Left lung (tissue), 10 donors: ENCODE results near the gene CACUL1. TPM values are rescaled to one million over a fixed set of nuclear protein-coding genes. Genes with fewer than 3 reads are reported as not detected.

Source experiments
- ATAC-seq: fragments of 200-7000 bp; cut with Tn5 transposase; one replicate; pipeline ENCODE4 v1.9.1; 2020; ENCODE audit warnings: moderate library complexity
- DNase-seq, 4 donors: peaks; one replicate each; pipeline ENCODE4 v3.0.0-alpha.2; 2013 to 2020
- H3K27ac ChIP-seq, 2 donors: fragments of 200-600 bp; sonication (generic) in 1 of 2; one replicate each; pipeline versions ENCODE4 v1.5.0 to v1.8.0; 2020 to 2021
- H3K27me3 ChIP-seq, 2 donors: fragments of 200-600 bp; sonication (generic) in 1 of 2; one replicate each; pipeline versions ENCODE4 v1.5.0 to v1.8.0; 2020 to 2021
- H3K36me3 ChIP-seq, 2 donors: fragments of 200-600 bp; sonication (generic) in 1 of 2; one replicate each; pipeline versions ENCODE4 v1.5.0 to v1.8.0; 2020 to 2021
- H3K4me1 ChIP-seq, 2 donors: fragments of 200-600 bp; one replicate each; pipeline ENCODE4 v1.8.0; 2021
- H3K4me3 ChIP-seq, 2 donors: fragments of 200-600 bp; sonication (generic) in 1 of 2; one replicate each; pipeline versions ENCODE4 v1.5.0 to v1.8.0; 2020 to 2021; ENCODE audit warnings: mild to moderate bottlenecking in 1 of 2
- H3K9me3 ChIP-seq, 2 donors: fragments of 200-600 bp; sonication (generic) in 1 of 2; one replicate each; pipeline versions ENCODE4 v1.5.0 to v1.8.0; 2020 to 2021
- intact Hi-C, 2 donors: fragments of 100-400 bp; cut with DNase I; formaldehyde crosslinking; loops; one replicate each; pipeline versions ENCODE4 v1.11.2 to v1.14.2; 2022
- polyA plus RNA-seq, 6 donors: library from polyadenylated mRNA; unstranded; fragments of 120-200 nt; gene quantifications; one replicate each; pipeline ENCODE4 v1.2.1, GENCODE V29; 2013; ENCODE audit not compliant: insufficient read length in 6 of 6
- total RNA-seq, 2 donors: library from RNA; stranded (reverse); fragmentation: NEBNext Ultra II Directional; extraction: Animal tissue kit (Norgen Biotek cat#: 25700); gene quantifications; one replicate each; pipeline ENCODE4 v1.2.1, GENCODE V29; 2021
- TF ChIP-seq, protein P1 (sequence below), 2 donors: fragments of 200-600 bp; sonication (generic) in 1 of 2; IDR thresholded peaks; one replicate each; pipeline versions ENCODE4 v1.5.0 to v1.8.0; 2021; ENCODE audit warnings: antibody characterized with exemption in 2 of 2
- donor health status: DM: no; HTN: yes; CAD: no.
- donor health status: DM: no; HTN: no; CAD: no.

Gene CACUL1
- total and polyA plus RNA-seq, 8 donors = 35.1 to 46.1 (median 37.3) TPM

- no peak for ATAC-seq
- Histone ChIP-seq H3K4me1 (no peaks in the 10 kb centered on the region), H3K27me3 (no peaks in the 10 kb centered on the region), H3K4me3 (no peak overlapping the region), H3K27ac (no peak overlapping the region), H3K36me3 (peaks cover 0 to 37% of the 10 kb centered on the region in 2 donors), H3K9me3 (no peaks in the 10 kb centered on the region)
- no peak for DNase-seq
- intact Hi-C loops = no loop called here
- TF ChIP-seq, protein P1, sequence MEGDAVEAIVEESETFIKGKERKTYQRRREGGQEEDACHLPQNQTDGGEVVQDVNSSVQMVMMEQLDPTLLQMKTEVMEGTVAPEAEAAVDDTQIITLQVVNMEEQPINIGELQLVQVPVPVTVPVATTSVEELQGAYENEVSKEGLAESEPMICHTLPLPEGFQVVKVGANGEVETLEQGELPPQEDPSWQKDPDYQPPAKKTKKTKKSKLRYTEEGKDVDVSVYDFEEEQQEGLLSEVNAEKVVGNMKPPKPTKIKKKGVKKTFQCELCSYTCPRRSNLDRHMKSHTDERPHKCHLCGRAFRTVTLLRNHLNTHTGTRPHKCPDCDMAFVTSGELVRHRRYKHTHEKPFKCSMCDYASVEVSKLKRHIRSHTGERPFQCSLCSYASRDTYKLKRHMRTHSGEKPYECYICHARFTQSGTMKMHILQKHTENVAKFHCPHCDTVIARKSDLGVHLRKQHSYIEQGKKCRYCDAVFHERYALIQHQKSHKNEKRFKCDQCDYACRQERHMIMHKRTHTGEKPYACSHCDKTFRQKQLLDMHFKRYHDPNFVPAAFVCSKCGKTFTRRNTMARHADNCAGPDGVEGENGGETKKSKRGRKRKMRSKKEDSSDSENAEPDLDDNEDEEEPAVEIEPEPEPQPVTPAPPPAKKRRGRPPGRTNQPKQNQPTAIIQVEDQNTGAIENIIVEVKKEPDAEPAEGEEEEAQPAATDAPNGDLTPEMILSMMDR (IDR thresholded peaks at IDR 0.05) = no peak
These were observed 53.0 kb downstream of the CACUL1 start for GRCh38 chr10:118701529-118702323.

DNA sequence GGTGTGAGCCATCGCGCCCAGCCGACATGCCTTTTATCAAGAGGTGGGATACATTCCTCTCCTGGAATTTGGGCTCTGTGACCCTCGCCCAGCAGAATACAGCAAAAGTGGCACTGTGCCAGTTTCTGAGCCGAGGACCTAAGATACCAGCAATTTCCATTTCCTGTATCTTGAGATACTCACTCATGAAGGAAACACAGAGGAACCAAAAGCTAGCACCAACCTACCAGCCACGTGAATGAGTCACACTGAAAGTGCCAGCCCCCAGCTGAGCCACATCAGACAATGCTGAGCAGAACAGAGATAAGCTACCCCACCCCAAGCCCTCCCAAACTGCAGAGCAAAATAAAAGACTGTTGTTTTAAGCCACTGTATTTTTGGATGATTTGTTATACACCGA lies 56.3 kb downstream of the CACUL1 start:
- DNase-seq = no peak
- intact Hi-C loops = no loop called here
- H3K4me1 ChIP-seq = no peaks in the 10 kb centered on the region
- H3K4me3 ChIP-seq = no peak overlapping the region
- TF ChIP-seq, protein P1 (IDR thresholded peaks at IDR 0.05) = no peak
- peak; percentile 33 for ATAC-seq
- peaks cover 0 to 42% of the 10 kb centered on the region in 2 donors for H3K36me3 ChIP-seq
- H3K27me3 ChIP-seq = no peaks in the 10 kb centered on the region
- no peak overlapping the region for H3K27ac ChIP-seq
- no peaks in the 10 kb centered on the region for H3K9me3 ChIP-seq

DNA sequence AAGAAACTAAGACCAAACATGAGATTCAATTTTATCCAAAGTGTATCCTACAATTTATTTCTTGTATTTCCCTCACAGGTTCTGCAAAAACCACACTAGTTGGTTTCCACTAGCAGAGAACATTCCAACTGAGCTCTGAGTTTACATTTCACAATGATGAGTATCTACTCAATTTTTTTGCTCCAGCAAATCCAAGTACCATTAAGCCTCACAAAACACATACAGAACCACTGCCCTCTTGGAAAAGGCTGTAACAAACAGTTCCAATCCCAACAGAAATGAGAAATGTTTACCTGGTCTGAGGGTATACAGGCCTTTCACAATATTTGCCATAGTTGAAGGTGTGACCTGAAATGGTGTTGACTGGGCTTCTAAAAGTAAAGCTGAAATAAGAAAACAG lies 59.9 kb downstream of the CACUL1 start:
- TF ChIP-seq, protein P1 (IDR thresholded peaks at IDR 0.05) = no peak
- peak; percentile 68 for ATAC-seq
- Histone ChIP-seq H3K4me1 (no peaks in the 10 kb centered on the region), H3K4me3 (no peak overlapping the region), H3K9me3 (no peaks in the 10 kb centered on the region), H3K36me3 (peaks cover 0 to 31% of the 10 kb centered on the region in 2 donors), H3K27ac (no peak overlapping the region), H3K27me3 (no peaks in the 10 kb centered on the region)
- intact Hi-C loops = no loop called here
- no peak for DNase-seq

DNA sequence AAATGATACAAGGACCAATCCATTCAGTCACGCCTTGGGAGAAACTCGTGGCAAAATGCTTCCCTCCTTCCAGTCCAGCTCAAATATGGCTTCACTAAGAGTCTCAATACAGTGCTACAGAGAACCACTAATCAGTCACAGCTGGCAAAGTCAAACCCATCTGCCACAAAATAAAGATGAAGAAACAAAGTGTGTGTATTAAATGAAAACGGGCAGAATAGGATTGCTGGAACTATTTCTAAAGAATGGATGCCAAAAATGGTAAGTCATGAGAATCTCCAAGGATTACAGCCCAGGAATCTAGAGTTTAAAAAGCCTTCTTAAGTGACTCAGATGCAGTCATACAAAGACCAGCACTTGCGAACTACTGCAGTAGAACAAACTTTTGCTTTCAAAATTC lies 61.9 kb downstream of the CACUL1 start:
- no peaks in the 10 kb centered on the region for H3K9me3 ChIP-seq
- DNase-seq = no peak
- ATAC-seq = peak; percentile 51
- H3K4me1 ChIP-seq = no peaks in the 10 kb centered on the region
- H3K36me3 ChIP-seq = peaks cover 0 to 27% of the 10 kb centered on the region in 2 donors
- H3K4me3 ChIP-seq = no peak overlapping the region
- intact Hi-C loops = no loop called here
- TF ChIP-seq, protein P1 (IDR thresholded peaks at IDR 0.05) = no peak
- no peaks in the 10 kb centered on the region for H3K27me3 ChIP-seq
- no peak overlapping the region for H3K27ac ChIP-seq

GRCh38 chr10:118689070-118689858 lies 65.5 kb downstream of the CACUL1 start:
- H3K9me3 ChIP-seq = no peaks in the 10 kb centered on the region
- TF ChIP-seq, protein P1 (IDR thresholded peaks at IDR 0.05) = no peak
- no peaks in the 10 kb centered on the region for H3K4me1 ChIP-seq
- DNase-seq = no peak
- intact Hi-C loops = no loop called here
- H3K4me3 ChIP-seq = no peak overlapping the region
- no peak overlapping the region for H3K27ac ChIP-seq
- peaks cover 0 to 55% of the 10 kb centered on the region in 2 donors for H3K36me3 ChIP-seq
- H3K27me3 ChIP-seq = no peaks in the 10 kb centered on the region
- ATAC-seq = no peak
